ENCODE measurements around the gene NXPH2. TPM values are rescaled to one million over a fixed set of nuclear protein-coding genes. Genes with fewer than 3 reads are reported as not detected.

The NXPH2 gene
- total and polyA plus RNA-seq, 9 of the 15 experiments (the other 6 are each of a cell fraction or from before 2014, with no cell fraction given) = not detected

DNA sequence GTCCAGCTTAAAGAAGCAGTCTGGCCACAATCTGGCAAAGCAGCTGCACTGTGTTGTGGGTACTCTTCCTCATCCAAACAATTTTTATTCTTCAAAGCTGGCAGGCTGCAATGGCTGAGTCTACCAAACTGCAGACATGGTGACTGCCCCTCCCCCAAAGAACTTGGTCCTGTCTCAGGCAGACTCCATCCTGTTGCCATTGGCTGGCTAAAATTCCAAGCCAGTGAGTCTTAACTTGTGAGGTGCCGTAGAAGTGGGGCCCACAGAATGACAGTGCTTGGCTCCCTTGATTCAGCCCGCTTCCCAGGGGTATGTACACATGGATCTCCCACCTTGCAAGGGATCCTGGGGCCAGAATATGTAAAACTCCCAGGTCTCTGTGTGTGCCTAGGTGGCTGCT is 14.5 kb upstream of the NXPH2 start:
- POLR2A ChIA-PET = no interaction called here
- Histone ChIP-seq H3K27ac (ENCODE audit: extremely low read depth, low read depth, low read length) (no peak overlapping the region), H3K9me1 (ENCODE audit: control insufficient read depth, insufficient read depth, low read length) (no peaks in the 10 kb centered on the region), H3K4me2 (ENCODE audit: insufficient read depth, low read length) (no peak overlapping the region), H3K4me1 (replicated peaks in 1 of 2; ENCODE audit: control insufficient read depth in 2 of 2, insufficient read depth in 2 of 2, low read length in 2 of 2) (no peaks in the 10 kb centered on the region), H4K20me1 (replicated peaks; ENCODE audit: control insufficient read depth, insufficient read depth, low read length) (no peaks in the 10 kb centered on the region), H3K79me2 (ENCODE audit: control insufficient read depth, insufficient read depth, low read length) (no peaks in the 10 kb centered on the region), H2AFZ (ENCODE audit: low read depth, low read length) (no peak overlapping the region), H3K36me3 (ENCODE audit: control insufficient read depth, insufficient read depth, low read length) (no peaks in the 10 kb centered on the region), H3K4me3 (no peak overlapping the region), H3K27me3 (ENCODE audit: control insufficient read depth in 2 of 2, insufficient read depth in 2 of 2, low read length in 2 of 2) (no peaks in the 10 kb centered on the region), H3K9ac (ENCODE audit: insufficient read depth in 1 of 2, low read depth in 2 of 2, low read length in 2 of 2) (no peak overlapping the region), H3K9me3 (replicated peaks; ENCODE audit: control insufficient read depth, insufficient read depth, low read depth, low read length) (no peaks in the 10 kb centered on the region)
- no peak for FAIRE-seq
- TF ChIP-seq GATAD2A (IDR thresholded peaks at IDR 0.05) = no peak
- TF ChIP-seq, protein P1, sequence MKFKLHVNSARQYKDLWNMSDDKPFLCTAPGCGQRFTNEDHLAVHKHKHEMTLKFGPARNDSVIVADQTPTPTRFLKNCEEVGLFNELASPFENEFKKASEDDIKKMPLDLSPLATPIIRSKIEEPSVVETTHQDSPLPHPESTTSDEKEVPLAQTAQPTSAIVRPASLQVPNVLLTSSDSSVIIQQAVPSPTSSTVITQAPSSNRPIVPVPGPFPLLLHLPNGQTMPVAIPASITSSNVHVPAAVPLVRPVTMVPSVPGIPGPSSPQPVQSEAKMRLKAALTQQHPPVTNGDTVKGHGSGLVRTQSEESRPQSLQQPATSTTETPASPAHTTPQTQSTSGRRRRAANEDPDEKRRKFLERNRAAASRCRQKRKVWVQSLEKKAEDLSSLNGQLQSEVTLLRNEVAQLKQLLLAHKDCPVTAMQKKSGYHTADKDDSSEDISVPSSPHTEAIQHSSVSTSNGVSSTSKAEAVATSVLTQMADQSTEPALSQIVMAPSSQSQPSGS (CRISPR knock-in tag; IDR thresholded peaks at IDR 0.05) = no peak
- TF ChIP-seq SAP30 (IDR thresholded peaks at IDR 0.05; ENCODE audit: borderline replicate concordance, insufficient read depth, low read depth, low read length, poor library complexity, severe bottlenecking) = no peak
- no peak for TF ChIP-seq MEF2D (tag; conservative IDR thresholded peaks at IDR 0.05; ENCODE audit: low read depth)
- no peak for TF ChIP-seq TEAD1 (CRISPR knock-in tag; IDR thresholded peaks at IDR 0.05)
- TF ChIP-seq, protein P2, sequence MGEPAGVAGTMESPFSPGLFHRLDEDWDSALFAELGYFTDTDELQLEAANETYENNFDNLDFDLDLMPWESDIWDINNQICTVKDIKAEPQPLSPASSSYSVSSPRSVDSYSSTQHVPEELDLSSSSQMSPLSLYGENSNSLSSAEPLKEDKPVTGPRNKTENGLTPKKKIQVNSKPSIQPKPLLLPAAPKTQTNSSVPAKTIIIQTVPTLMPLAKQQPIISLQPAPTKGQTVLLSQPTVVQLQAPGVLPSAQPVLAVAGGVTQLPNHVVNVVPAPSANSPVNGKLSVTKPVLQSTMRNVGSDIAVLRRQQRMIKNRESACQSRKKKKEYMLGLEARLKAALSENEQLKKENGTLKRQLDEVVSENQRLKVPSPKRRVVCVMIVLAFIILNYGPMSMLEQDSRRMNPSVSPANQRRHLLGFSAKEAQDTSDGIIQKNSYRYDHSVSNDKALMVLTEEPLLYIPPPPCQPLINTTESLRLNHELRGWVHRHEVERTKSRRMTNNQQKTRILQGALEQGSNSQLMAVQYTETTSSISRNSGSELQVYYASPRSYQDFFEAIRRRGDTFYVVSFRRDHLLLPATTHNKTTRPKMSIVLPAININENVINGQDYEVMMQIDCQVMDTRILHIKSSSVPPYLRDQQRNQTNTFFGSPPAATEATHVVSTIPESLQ (CRISPR knock-in tag; IDR thresholded peaks at IDR 0.05) = no peak
- TF ChIP-seq EZH2 (IDR thresholded peaks at IDR 0.05; ENCODE audit: borderline replicate concordance, low read depth, low read length) = no peak
- no peak for TF ChIP-seq CTBP1 (IDR thresholded peaks at IDR 0.05; ENCODE audit: borderline replicate concordance)
- TF ChIP-seq HCFC1 (IDR thresholded peaks at IDR 0.05; ENCODE audit: low read depth, low read length) = no peak
- no peak for TF ChIP-seq RB1 (IDR thresholded peaks at IDR 0.05; ENCODE audit: low read depth)
- no peak for TF ChIP-seq ATF7 (IDR thresholded peaks at IDR 0.05)
- TF ChIP-seq ZKSCAN1 (IDR thresholded peaks at IDR 0.05; ENCODE audit: low read depth, low read length) = no peak
- no peak for TF ChIP-seq XRCC4 (IDR thresholded peaks at IDR 0.05; ENCODE audit: extremely low read depth, insufficient read depth, insufficient read length)
- TF ChIP-seq SIN3B (IDR thresholded peaks at IDR 0.05; ENCODE audit: low read depth) = no peak
- TF ChIP-seq RFX7 (CRISPR knock-in tag; IDR thresholded peaks at IDR 0.05) = no peak
- 0% methylated on average over 2 of the region's 2 CpGs for WGBS (ENCODE audit: insufficient coverage, low coverage, missing lambda C conversion rate)
- intact Hi-C loops (cut with micrococcal nuclease) = no loop called here
- CTCF ChIA-PET (ENCODE audit: low intra/inter-chr PET ratio) = no interaction called here
- ATAC-seq = no peak
- no TSS peak for BruUV-seq (replicated peaks)
- in situ Hi-C loops (cut with MboI) = no loop called here
- DNase-seq (ENCODE audit: extremely low read depth in 1 of 4, low spot score in 3 of 4) = no peak
